LNCaP clone FGC (cell line): ENCODE data around the gene B4GALNT1.

ENCODE experiments used
- DNase-seq: peaks from one replicate; pipeline ENCODE4 v3.0.0-alpha.2; 2011; ENCODE audit warnings: low read depth
- H3K4me3 ChIP-seq: 2 replicates; pipeline ENCODE4 v1.5.1; 2011; ENCODE audit warnings: mild to moderate bottlenecking, low read depth, low read length, control low read depth
- TF ChIP-seq, protein P1 (sequence below): IDR thresholded peaks from 2 replicates; pipeline ENCODE4 v1.5.1; 2012; ENCODE audit warnings: mild to moderate bottlenecking; ENCODE audit not compliant: control insufficient read depth, insufficient read depth; ENCODE audit errors: extremely low read depth

B4GALNT1 gene

DNA sequence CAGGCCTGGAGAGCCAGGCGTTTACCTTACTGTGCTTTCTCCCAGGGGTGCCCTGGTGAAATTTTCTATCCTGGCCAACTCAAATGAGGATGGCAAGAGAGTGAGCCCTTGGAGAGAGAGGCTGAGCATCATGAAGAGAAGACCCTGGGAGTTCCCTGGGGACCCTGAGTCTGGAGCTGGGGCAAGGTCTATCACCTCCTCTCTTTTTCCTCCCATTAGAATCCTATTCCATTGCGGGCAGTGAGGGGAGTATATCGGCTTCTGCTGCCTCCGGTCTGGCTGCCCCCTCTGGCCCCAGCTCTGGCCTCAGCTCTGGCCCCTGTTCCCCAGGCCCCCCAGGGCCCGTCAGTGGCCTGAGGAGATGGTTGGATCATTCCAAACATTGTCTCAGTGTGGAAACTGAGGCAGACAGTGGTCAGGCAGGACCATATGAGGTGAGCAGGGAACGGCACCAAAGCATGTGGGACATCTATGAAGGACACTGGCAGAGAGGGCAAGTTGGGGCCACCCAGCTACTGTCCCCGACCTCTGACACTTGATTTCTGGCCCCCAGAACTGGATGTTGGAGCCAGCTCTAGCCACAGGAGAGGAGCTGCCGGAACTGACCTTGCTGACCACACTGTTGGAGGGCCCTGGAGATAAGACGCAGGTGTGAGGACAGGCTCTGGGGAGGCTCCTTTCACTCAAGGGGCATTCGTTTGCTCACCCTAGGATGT lies 20.1 kb downstream of the B4GALNT1 start:
- TF ChIP-seq, protein P1, sequence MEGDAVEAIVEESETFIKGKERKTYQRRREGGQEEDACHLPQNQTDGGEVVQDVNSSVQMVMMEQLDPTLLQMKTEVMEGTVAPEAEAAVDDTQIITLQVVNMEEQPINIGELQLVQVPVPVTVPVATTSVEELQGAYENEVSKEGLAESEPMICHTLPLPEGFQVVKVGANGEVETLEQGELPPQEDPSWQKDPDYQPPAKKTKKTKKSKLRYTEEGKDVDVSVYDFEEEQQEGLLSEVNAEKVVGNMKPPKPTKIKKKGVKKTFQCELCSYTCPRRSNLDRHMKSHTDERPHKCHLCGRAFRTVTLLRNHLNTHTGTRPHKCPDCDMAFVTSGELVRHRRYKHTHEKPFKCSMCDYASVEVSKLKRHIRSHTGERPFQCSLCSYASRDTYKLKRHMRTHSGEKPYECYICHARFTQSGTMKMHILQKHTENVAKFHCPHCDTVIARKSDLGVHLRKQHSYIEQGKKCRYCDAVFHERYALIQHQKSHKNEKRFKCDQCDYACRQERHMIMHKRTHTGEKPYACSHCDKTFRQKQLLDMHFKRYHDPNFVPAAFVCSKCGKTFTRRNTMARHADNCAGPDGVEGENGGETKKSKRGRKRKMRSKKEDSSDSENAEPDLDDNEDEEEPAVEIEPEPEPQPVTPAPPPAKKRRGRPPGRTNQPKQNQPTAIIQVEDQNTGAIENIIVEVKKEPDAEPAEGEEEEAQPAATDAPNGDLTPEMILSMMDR = no peak
- no peak overlapping the region for H3K4me3 ChIP-seq
- DNase-seq = no peak

DNA sequence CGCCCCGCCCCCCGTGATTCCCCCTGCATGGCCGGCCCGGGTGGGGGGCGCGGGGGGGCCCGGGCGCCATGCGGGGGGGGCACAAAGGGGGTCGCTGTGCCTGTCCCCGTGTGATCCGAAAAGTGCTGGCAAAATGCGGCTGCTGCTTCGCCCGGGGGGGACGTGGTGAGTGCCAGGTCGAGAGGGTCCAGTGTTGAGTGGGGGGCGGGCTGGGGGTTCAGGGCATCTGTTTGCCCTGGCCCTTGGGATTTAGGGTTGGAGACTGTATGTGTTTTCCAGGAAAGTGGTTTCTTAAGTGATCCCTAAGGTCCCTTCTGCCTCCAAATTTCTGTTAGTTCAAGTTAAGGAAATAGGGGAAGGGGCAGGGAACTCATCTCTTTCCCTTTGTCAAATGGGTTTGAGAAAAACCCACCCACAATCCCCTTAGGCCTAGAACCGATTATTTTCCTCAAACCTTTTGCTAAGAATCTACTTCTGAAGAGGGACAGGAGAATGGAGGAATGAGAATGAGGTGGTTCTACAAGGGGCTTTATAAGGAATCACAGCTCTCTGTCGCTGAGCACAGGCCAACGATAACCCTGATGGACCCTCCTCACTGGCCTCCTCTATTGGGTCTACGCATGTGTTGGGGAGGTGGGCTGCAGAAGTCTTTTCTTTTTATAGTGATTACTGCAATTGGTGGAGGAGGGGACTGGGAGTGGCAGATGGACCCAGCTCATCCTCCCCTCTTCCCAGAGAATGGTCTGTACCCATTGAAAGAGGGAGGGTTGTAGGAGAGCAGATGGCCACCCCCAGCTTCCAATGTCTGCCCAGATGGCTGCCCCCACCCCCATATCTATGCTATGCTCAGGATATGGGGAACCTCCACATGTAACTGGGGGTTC lies 20.9 kb downstream of the B4GALNT1 start:
- H3K4me3 ChIP-seq = peak overlapping the region; percentile 60
- no peak for DNase-seq

DNA sequence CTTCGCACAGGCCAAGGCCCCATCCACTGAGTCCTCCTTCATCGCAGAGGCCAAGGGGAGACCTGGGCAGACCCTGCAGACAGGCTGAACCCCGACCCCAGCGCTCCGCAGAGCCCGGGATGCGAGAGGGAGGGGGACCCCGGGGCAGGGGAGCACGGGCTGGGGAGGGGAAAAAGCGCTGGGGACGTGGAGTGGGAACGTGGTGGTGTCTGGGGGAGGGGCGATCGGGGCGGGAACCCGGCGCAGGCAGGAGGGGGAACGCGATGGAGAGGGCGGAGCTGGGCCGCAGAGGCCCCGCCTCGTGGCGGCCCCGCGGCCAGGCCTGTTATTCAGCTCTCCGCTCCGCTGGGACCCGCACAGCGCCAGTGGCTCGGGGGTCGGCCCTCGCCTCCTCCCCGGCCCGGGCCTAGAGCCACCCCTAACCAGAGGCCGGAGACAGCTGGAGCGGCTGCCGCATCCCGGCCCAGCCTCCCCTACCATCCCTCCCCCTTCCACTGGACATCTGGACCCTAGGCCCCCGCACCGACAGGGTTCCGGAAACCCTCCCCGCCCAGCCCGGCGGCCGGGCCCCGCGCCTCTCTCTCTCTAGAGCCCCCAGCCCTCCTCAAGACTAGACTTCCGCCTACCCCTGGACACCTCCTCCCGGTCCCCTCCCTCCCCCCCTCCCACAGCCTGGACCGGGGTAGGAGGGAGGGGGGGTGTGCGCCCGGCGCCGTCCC lies 21.7 kb downstream of the B4GALNT1 start, which contains the start of gene ARHGEF25:
Gene ARHGEF25 (plus strand): TSS at position 328 of the 719 bp plus-strand sequence. CDS start 460 bp downstream, outside the sequence.
- peak within 1 kb of the TSS; percentile 60 for H3K4me3 ChIP-seq
- TF ChIP-seq, protein P1 = no peak
- no peak for DNase-seq

More for the DNA sequence above, 20.9 kb downstream of the B4GALNT1 start:
- TF ChIP-seq, protein P1 = no peak

DNA sequence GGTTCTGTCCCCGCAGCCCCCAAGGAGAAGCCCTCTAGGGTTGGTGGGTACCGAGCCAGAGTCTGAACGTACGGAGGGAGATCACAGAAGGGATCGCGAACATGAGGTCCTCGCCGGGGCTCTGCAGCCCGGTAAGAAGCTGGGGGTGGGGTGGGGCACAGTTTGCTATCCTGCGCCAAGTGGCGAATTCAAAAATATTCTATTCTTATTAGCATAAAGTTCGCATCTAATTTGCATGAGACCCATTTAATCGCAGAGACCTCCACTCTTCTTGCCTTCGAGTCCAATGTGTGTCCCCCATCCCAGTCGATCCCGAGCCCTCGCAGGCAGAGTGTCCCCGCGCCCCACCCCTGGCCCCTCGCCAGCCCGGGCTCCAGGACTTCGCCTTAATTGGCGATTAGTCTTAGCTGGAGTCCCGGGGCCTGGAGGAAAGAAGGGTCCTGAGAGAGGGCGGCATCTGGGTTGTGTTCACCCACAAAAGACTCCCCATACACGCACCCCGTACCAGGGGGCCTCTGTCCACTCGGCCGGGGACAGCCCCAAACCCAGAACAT lies 22.4 kb downstream of the B4GALNT1 start:
- no peak for DNase-seq
- H3K4me3 ChIP-seq = peak overlapping the region; percentile 60
- TF ChIP-seq, protein P1 = no peak

DNA sequence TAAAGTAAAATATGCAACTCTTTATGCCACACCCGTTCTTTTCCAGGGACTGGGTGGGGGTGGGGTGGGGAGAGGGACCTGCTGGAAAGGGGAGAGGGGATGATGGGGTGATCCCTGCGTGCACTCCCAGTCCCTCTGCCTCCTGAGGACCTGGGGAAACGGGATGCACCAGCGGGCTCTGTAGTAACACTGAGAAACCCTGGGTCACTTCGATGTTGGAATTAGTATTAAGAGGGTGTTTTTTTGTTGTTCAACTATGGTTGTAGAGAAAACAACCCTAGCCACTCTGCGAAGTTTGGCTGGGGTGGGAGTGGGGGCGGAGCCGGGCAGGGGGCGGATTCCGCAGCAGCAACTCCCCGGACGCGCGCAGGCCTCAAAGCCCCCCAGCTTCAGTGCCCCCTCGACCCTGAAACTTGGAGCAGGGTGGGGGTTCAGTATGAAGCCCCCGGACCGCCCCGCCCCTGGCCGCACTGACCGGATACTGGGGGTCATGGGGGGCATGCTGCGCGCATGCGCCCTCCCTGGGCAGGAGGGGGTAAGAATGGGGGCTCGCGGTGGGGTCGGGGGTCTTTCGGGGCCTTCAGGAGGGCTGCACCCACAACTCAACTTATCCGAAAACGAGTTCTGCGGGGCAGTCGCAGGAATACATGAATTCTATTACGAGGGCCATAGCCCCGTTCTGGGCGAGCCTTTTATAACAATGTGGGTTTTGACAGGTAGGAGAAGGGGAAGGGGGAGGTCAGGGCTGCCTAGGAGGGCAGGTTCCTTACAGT lies 23.0 kb downstream of the B4GALNT1 start:
- no peak for DNase-seq
- TF ChIP-seq, protein P1 = no peak

More for the DNA sequence above, 23.0 kb downstream of the B4GALNT1 start:
- H3K4me3 ChIP-seq = no peak overlapping the region
